ENCODE measurements around the gene AKAP6. TPM values are rescaled to one million over a fixed set of nuclear protein-coding genes. Genes with fewer than 3 reads are reported as not detected.

Gene AKAP6
- total RNA-seq, 1 experiment from 2014 or later = 1.1 TPM

- Histone ChIP-seq H3K27me3 (ENCODE audit: insufficient read depth, low read length) (no peaks in the 10 kb centered on the region), H3K23ac (ENCODE audit: insufficient read length, low read depth, low read length) (no peak overlapping the region), H4K5ac (ENCODE audit: insufficient read length, low read depth, low read length) (no peak overlapping the region), H3K4me1 (ENCODE audit: insufficient read depth, low read length) (no peaks in the 10 kb centered on the region; the same call in 1 of the 2 replicates), H2AK5ac (ENCODE audit: insufficient read length, low read length) (no peak overlapping the region), H2BK12ac (ENCODE audit: insufficient read length, low read depth, low read length) (no peak overlapping the region), H3K18ac (ENCODE audit: insufficient read length, low read depth, low read length) (no peak overlapping the region), H2BK15ac (ENCODE audit: low read depth, low read length) (no peak overlapping the region), H3K79me1 (ENCODE audit: insufficient read depth, low read depth, low read length, poor library complexity, severe bottlenecking) (no peaks in the 10 kb centered on the region), H3K14ac (ENCODE audit: insufficient read depth, low read length) (no peak overlapping the region), H4K8ac (replicated peaks; ENCODE audit: insufficient read length, low read depth, low read length) (no peak overlapping the region), H2AFZ (ENCODE audit: low read length) (no peak overlapping the region), H4K91ac (ENCODE audit: insufficient read length, low read depth, low read length) (no peak overlapping the region), H3K79me2 (ENCODE audit: insufficient read depth, low read length) (no peaks in the 10 kb centered on the region), H3K56ac (ENCODE audit: insufficient read length, low read depth, low read length) (no peak overlapping the region), H3K27ac (ENCODE audit: insufficient read length, low read depth, low read length) (no peak overlapping the region), H3T11ph (ENCODE audit: low read length) (no peak overlapping the region), H3K9me3 (ENCODE audit: control insufficient read depth, low read depth, low read length) (no peaks in the 10 kb centered on the region), H2BK5ac (ENCODE audit: insufficient read length, low read length) (no peak overlapping the region), H3K23me2 (ENCODE audit: insufficient read length, low read depth, low read length, poor library complexity, severe bottlenecking) (no peaks in the 10 kb centered on the region), H2BK20ac (ENCODE audit: low read depth, low read length, poor library complexity, severe bottlenecking) (no peak overlapping the region), H3K9ac (ENCODE audit: extremely low read depth, insufficient read length, low read length) (no peak overlapping the region), H4K20me1 (ENCODE audit: control insufficient read depth, insufficient read depth, insufficient read length) (no peaks in the 10 kb centered on the region), H3K4ac (ENCODE audit: low read depth, low read length) (no peak overlapping the region), H2BK120ac (ENCODE audit: low read depth, low read length, poor library complexity, severe bottlenecking) (no peak overlapping the region), H3K4me2 (ENCODE audit: insufficient read depth, insufficient read length, low read length) (no peak overlapping the region)
- peaks cover 7 to 16% of the 10 kb centered on the region in 2 experiments for H3K4me1 Mint-ChIP-seq
- no peak for DNase-seq
- H3K27ac Mint-ChIP-seq = no peak overlapping the region
- WGBS (ENCODE audit: extremely low coverage, insufficient read length, low lambda C conversion rate) = no CpG with 5 or more reads among the region's 2 CpGs
- no peak for TF ChIP-seq CTCF (conservative IDR thresholded peaks at IDR 0.05)
- H3K36me3 Mint-ChIP-seq (ENCODE audit: insufficient read depth in 1 of 3, low read depth in 3 of 3) = no peaks in the 10 kb centered on the region
- H3K27me3 Mint-ChIP-seq (ENCODE audit: low read depth) = no peaks in the 10 kb centered on the region
- H3K9me3 Mint-ChIP-seq = no peaks in the 10 kb centered on the region
- H3K4me3 Mint-ChIP-seq = no peak overlapping the region
Measured at GRCh38 chr14:32698831-32699230, 369.7 kb downstream of the AKAP6 start.

Measured in H9 (cell line).